ENCODE results near the gene RETSAT.
"Not testable (repeated sequence)": the region's sequence is repeated elsewhere in the genome, so short reads cannot be mapped to it uniquely, and the experiment has no call there.

RETSAT gene

DNA sequence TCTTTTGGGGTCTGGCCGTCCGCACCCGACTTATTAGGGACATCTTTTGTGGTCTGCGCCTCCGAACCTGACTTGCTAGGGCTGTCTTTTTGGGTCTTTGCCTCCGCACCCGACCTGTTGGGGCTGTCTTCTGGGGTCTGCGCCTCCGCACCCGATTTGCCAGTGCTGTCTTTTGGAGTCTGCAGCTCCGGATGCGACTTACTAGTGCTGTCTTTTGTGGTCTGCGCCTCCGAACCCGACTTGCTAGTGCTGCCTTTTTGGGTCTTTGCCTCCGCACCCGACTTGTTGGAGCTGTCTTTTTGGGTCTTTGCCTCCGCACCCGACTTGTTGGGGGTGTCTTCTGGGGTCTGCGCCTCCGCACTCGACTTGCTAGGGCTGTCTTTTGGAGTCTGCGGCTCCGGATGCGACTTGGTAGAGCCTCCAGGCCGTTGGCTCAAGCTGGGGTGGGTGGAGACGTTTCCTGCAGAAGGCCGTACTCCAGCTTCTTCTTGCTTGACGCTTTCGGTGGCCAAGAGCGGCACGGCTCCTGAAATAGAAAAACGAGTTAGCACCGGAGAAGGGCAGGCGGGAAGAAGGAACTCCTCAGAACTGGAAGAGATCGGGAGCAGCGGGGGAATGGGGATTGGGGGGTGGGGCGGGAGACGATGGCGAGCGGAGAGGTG is 27.0 kb downstream of the RETSAT start:
- TF ChIP-seq CTCF (conservative IDR thresholded peaks at IDR 0.05; ENCODE audit: control insufficient read depth, insufficient read depth, low read depth, low read length): no peak
- peak; percentile 47 for DNase-seq (ENCODE audit: low read depth)
- peak overlapping the region; percentile 70 for H3K4me3 ChIP-seq (ENCODE audit: control insufficient read depth, low read depth, low read length)

DNA sequence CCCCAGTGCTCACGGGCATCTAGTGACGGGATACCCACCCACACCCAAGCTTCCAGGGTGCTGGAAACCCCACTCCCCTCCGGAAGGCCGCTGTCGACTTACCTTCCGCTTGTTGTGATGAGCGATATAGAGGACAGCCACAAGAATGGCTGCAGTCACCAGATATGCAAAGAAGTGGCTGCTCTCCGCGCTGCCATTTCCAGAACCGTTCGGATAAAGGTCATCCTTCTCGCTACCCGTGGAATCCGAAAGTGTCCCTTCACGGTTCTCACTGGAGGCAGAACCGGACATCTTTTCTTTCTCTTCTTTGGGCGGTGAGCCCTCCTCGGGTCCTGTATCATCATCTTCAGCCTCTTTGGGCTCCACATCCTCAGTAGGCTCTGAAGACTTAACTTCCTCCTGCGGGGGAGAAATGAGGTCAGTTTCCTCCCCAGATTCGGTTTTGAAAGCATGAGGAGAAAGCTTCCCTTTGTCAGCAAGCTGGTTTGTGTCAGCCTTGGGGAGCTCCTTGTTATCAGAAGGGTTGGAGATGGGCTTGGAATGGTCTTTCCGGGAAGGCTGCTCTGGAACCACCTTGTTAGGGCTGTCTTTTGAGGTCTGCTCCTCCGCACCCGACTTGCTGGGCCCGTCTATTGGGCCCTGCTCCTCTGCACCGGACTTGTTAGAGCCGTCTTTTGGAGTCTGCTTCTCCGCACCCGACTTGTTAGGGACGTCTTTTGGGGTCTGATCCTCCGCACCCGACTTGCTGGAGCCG is 27.7 kb downstream of the RETSAT start:
- peak overlapping the region; percentile 70 for H3K4me3 ChIP-seq (ENCODE audit: control insufficient read depth, low read depth, low read length)
- no peak for TF ChIP-seq CTCF (conservative IDR thresholded peaks at IDR 0.05; ENCODE audit: control insufficient read depth, insufficient read depth, low read depth, low read length)
- DNase-seq (ENCODE audit: low read depth): peak; percentile 43

DNA sequence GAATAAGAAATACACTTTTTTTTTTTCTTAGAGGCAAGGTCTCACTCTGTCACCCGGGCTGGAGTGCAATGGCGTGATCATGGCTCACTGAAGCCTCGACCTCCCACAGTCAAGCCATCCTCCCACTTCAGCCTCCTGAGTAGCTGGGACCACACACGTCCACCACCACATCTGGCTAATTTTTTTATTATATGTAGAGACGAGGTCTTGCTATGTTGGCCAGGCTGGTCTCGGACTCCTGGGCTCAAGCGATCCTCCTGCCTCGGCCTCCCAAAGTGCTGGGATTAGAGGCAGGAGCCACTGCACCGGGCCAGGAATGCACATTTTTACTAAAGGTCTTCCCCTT is 28.9 kb downstream of the RETSAT start:
- peak overlapping the region; percentile 70 for H3K4me3 ChIP-seq (ENCODE audit: control insufficient read depth, low read depth, low read length)
- DNase-seq (ENCODE audit: low read depth): no peak
- TF ChIP-seq CTCF (conservative IDR thresholded peaks at IDR 0.05; ENCODE audit: control insufficient read depth, insufficient read depth, low read depth, low read length): no peak

DNA sequence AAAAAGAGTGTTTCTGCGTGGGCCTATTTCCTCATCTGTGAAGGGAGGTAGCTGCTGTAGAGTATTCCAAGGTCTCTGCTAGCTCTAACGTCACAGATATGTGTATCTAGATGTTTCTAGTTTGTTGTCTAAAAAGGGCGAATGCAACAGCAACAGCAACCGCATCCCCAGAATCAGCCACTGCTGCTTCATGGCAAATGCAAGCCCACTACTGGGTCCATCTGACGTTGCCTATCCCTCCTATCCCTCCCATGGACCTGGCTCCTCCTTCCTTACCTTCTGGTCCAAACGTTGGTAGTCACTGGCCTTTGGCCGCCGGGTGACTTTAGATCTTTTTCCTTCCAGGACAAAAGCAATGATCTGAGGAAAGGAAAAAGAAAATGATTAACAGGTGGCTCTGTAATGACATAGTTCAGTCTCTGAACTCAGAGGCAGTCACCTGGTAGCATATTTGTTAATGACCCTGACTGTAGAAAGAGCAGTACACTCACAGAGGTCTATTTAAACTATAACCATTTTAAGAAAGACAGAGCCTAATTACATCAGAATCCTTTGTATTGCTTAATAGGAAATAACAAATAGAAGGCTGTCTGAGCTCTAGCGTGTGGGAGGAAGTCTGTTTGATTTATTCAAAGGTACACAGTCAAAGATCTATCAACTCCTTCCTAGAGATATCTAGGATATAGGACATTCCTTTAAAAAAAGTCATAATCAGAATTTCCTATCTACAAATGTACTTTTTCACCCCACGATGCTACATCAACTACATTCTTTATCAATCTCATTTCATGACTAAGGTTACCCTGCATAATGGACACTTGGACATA is 29.5 kb downstream of the RETSAT start:
- TF ChIP-seq CTCF (conservative IDR thresholded peaks at IDR 0.05; ENCODE audit: control insufficient read depth, insufficient read depth, low read depth, low read length): no peak
- peak; percentile 49 for DNase-seq (ENCODE audit: low read depth)

GRCh38 chr2:85323988-85324367 is 30.4 kb downstream of the RETSAT start:
- not testable (repeated sequence) for DNase-seq (ENCODE audit: low read depth); H3K4me3 ChIP-seq (ENCODE audit: control insufficient read depth, low read depth, low read length)

More for the DNA sequence above, 29.5 kb downstream of the RETSAT start:
- peak overlapping the region; percentile 70 for H3K4me3 ChIP-seq (ENCODE audit: control insufficient read depth, low read depth, low read length)

GRCh38 chr2:85323351-85323987 is 30.9 kb downstream of the RETSAT start:
- DNase-seq (ENCODE audit: low read depth): no peak
- no peak for TF ChIP-seq CTCF (conservative IDR thresholded peaks at IDR 0.05; ENCODE audit: control insufficient read depth, insufficient read depth, low read depth, low read length)
- no peak overlapping the region for H3K4me3 ChIP-seq (ENCODE audit: control insufficient read depth, low read depth, low read length)
